ENCODE measurements around the gene PHOX2B.
"Not testable (repeated sequence)": the region's sequence is repeated elsewhere in the genome, so short reads cannot be mapped to it uniquely, and the experiment has no call there.

PHOX2B gene

GRCh38 chr4:41748074-41748570 lies 403 bp downstream of the PHOX2B start:
- DNase-seq (ENCODE audit: low read depth): no peak

- no peak for DNase-seq (ENCODE audit: low read depth)
These were observed 1.1 kb downstream of the PHOX2B start for GRCh38 chr4:41747230-41748055.

- no peak for DNase-seq (ENCODE audit: low read depth)
These were observed 1.9 kb downstream of the PHOX2B start for GRCh38 chr4:41746440-41747229.

- DNase-seq (ENCODE audit: low read depth): no peak
These were observed 2.5 kb downstream of the PHOX2B start for GRCh38 chr4:41746025-41746439.

- DNase-seq (ENCODE audit: low read depth): no peak
These were observed 3.1 kb downstream of the PHOX2B start for GRCh38 chr4:41745292-41746024.

GRCh38 chr4:41744572-41745291 lies 3.8 kb downstream of the PHOX2B start:
- no peak for DNase-seq (ENCODE audit: low read depth)

GRCh38 chr4:41741354-41741753 lies 7.2 kb downstream of the PHOX2B start:
- DNase-seq (ENCODE audit: low read depth): no peak

GRCh38 chr4:41737491-41737890 lies 11.0 kb downstream of the PHOX2B start:
- not testable (repeated sequence) for DNase-seq (ENCODE audit: low read depth)

GRCh38 chr4:41734371-41734770 lies 14.2 kb downstream of the PHOX2B start:
- DNase-seq (ENCODE audit: low read depth): no peak

GRCh38 chr4:41731569-41732126 lies 16.9 kb downstream of the PHOX2B start:
- DNase-seq (ENCODE audit: low read depth): no peak

GRCh38 chr4:41728573-41728913 lies 20.0 kb downstream of the PHOX2B start:
- no peak for DNase-seq (ENCODE audit: low read depth)

- no peak for DNase-seq (ENCODE audit: low read depth)
These were observed 20.5 kb downstream of the PHOX2B start for GRCh38 chr4:41727861-41728572.

- no peak for DNase-seq (ENCODE audit: low read depth)
These were observed 23.3 kb downstream of the PHOX2B start for GRCh38 chr4:41725254-41725653.

GRCh38 chr4:41723286-41723685 lies 25.2 kb downstream of the PHOX2B start:
- no peak for DNase-seq (ENCODE audit: low read depth)

GRCh38 chr4:41722181-41722580 lies 26.3 kb downstream of the PHOX2B start:
- DNase-seq (ENCODE audit: low read depth): no peak

GRCh38 chr4:41719417-41719816 lies 29.1 kb downstream of the PHOX2B start:
- DNase-seq (ENCODE audit: low read depth): peak; percentile 31

GRCh38 chr4:41718907-41719306 lies 29.6 kb downstream of the PHOX2B start:
- DNase-seq (ENCODE audit: low read depth): peak; percentile 58

- DNase-seq (ENCODE audit: low read depth): no peak
These were observed 33.4 kb downstream of the PHOX2B start for GRCh38 chr4:41715155-41715554.

GRCh38 chr4:41714364-41715000 lies 34.0 kb downstream of the PHOX2B start:
- no peak for DNase-seq (ENCODE audit: low read depth)

- no peak for DNase-seq (ENCODE audit: low read depth)
These were observed 34.8 kb downstream of the PHOX2B start for GRCh38 chr4:41713768-41714167.

Measured in HS-5 (cell line).